GM19372 (cell line): ENCODE measurements around the gene RARS2.
"Not testable (repeated sequence)": the region's sequence is repeated elsewhere in the genome, so short reads cannot be mapped to it uniquely, and the experiment has no call there.

Experiments used
- ATAC-seq: cut with Tn5 transposase; IDR thresholded peaks from one replicate; pipeline ENCODE4 v1.9.1; 2021; ENCODE audit warnings: mild to moderate bottlenecking, low read depth, moderate library complexity; ENCODE audit not compliant: unreplicated experiment

The RARS2 gene, protein sequence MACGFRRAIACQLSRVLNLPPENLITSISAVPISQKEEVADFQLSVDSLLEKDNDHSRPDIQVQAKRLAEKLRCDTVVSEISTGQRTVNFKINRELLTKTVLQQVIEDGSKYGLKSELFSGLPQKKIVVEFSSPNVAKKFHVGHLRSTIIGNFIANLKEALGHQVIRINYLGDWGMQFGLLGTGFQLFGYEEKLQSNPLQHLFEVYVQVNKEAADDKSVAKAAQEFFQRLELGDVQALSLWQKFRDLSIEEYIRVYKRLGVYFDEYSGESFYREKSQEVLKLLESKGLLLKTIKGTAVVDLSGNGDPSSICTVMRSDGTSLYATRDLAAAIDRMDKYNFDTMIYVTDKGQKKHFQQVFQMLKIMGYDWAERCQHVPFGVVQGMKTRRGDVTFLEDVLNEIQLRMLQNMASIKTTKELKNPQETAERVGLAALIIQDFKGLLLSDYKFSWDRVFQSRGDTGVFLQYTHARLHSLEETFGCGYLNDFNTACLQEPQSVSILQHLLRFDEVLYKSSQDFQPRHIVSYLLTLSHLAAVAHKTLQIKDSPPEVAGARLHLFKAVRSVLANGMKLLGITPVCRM

DNA sequence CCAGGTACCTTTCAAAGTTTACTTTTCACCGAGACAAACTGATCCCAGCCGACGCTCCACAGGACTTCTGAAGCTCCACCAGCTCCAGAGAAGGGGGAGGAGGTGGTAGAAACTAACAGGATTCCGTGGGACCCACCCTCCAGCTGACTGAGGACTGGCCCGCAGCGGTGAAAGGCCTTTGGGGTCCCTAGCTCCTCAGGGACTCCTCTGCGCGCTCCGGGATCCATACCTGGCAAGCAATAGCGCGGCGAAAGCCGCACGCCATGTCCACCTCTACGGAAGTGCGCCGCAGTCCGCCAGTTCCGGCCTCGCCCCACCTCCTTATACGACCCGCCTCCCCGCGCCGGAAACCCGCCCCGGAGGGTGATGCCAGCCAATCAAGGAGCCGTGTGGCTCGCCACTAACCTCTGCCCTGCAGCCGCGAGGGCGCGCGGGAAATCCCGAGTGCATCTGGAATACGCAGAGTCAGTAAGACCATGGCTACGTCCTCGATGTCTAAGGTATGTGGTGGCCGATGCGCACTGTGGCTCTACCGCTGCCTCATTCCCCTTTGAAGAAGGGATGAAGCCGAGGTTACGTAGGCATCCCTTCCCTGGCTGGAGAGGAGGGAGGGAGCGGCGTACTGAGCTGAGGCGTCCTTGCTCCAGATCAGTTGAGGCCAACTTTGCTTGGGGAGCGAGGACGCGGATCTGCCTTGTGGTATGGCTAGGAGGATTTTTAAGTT, at the start of gene RARS2, which contains the start of gene ORC3:
Gene RARS2, minus strand, starts transcription at position 295 of the 724 bp plus-strand sequence. Its CDS starts 30 bp downstream, at position 265.
Gene ORC3, plus strand, starts transcription at position 443 of the 724 bp plus-strand sequence. Its CDS starts 34 bp downstream, at position 477.
- ATAC-seq: peak; percentile 100

GRCh38 chr6:87639373-87639772, 49.6 kb upstream of the RARS2 start:
- no peak for ATAC-seq

- ATAC-seq: no peak
Observed at GRCh38 chr6:87637106-87637505, 47.3 kb upstream of the RARS2 start.

- ATAC-seq: no peak
Observed at GRCh38 chr6:87636315-87636714, 46.5 kb upstream of the RARS2 start.

DNA sequence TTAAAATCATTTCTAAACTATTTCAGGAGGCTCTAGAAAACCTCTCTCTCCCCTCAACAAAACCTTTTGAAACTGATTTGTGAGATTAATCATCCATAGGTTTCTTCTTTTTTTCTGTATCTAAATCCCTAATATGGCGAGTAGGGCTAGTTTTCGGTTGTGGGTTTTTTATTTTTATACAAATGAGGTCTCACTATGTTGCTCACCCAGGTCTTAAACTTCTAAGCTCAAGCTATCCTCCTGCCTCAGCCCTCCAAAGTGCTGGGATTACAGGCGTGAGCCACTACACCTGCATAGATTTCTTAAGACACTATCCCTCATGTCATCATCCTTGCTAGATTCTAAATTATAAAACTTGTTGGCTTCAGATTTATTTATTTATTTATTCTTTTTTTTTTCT, 44.1 kb upstream of the RARS2 start:
- ATAC-seq: no peak

DNA sequence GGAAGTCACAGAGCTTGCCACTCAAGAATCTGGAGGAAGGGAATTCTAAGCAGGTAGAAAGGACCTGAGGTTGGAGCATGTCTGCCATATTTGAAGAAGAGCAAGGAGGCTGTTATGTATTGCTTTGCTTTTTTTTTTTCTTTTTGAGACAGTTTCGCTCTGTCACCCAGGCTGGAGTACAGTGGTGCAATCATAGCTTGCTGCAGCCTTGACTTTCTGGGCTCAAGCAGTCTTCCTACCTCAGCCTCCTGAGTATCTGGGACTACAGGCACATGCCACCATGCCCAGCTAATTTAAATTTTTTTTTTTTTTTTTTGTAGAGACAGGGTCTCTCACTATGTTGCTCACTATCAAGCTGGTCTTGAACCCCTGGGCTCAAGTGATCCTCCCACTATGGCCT, 41.0 kb upstream of the RARS2 start:
- no peak for ATAC-seq

DNA sequence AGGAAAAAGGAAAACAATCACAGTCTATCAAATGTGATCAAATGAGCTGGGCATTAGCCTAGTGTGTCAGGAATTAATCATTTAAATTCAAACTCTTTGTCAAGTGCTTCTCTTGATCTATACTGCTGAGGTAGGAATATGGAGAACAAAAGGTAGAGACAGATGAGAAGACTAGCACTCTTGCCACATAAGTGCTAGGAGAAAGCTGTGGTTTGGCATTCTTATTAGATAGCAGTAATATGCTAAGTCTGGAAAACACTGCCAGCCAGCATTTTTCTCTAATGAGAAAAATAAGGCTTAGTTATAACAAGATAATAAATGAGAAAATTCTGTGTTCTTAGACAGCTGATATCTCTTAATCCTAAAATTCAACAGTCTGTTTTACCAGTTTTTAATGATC, 39.1 kb upstream of the RARS2 start:
- no peak for ATAC-seq

DNA sequence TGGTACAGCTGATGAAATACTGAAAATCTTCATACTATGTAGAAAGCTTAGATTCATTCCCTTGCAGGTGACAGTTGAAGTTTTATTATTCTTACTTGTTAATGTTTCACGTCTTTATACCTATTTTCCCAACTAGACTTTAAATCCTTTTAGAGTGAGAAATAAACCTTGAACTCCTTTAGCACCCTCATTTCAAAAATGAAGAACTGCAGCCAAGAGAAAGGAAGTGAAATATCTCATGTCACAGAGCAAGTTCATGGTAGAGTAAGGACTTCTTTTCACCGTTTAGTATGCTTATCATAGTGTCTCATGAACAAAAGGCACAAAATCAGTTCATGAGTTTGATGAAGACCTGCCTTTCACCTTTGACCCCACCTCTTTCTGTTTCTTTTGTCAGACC, 38.6 kb upstream of the RARS2 start:
- ATAC-seq: no peak

- ATAC-seq: no peak
Observed at GRCh38 chr6:87623248-87623647, 33.5 kb upstream of the RARS2 start.

DNA sequence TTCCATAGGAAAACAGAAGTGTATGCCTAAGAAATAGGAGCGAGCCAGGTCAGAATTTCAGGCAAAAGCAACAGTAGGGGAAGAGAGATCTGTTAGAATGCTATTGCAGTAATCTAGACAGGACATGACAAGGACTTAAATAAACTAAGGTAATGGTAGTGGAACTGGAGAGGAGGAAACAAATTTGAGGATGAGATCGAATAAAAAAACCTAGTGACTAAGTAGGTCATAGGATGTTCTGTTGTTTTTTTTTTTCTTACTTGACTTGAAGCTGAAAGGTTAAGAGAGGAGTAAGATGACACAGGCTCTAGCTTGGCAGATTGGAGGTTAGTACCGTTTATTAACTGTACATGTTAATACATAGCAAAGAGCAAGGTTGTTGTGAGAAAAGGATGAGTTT, 28.7 kb upstream of the RARS2 start:
- ATAC-seq: no peak

- ATAC-seq: no peak
Observed at GRCh38 chr6:87617405-87617804, 27.6 kb upstream of the RARS2 start.

GRCh38 chr6:87613018-87613417, 23.2 kb upstream of the RARS2 start:
- ATAC-seq: not testable (repeated sequence)

- no peak for ATAC-seq
Observed at GRCh38 chr6:87608802-87609201, 19.0 kb upstream of the RARS2 start.

- no peak for ATAC-seq
Observed at GRCh38 chr6:87606199-87606598, 16.4 kb upstream of the RARS2 start.

GRCh38 chr6:87600576-87600975, 10.8 kb upstream of the RARS2 start:
- no peak for ATAC-seq

DNA sequence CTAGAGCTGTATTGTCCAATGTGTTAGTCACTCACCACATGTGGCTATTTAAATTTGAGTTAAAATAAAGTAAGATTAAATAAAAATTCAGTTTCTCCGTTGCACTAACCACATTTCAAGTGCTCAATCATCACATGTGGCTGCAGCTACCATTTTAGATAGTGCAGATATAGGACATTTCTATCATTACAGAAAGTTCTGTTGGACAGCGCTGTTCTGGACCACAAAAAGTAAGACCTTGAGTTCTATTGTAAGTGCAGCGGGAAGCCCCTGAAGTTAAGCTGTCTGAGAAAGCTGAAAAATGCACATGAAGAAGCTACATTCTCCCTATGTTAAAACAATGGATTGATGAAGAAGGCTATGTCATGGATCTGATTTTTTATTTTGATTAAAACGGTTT, 1.2 kb upstream of the RARS2 start:
- no peak for ATAC-seq

DNA sequence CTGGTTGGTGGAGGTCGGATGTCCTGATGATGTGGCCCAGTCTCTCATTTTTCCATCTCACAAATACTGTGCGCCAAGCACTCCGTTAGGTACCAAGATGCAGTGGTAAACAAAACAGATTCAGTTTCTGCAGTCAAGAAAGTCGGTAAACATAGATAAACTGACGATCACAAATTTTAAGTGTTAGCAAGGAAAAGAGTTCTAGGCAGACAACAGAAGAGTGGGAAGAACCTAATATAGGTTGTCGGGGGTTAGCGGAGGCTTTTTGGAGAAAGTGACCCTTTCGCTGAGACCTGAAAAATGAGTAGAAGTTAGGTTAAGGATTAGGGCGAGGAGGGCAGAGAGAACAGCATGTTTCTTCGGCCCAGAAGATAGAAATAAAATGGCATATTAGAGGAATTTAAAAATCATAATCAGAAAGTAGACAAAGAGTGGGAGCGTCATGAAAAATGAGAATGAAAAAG, 662 bp upstream of the RARS2 start:
- ATAC-seq: no peak

DNA sequence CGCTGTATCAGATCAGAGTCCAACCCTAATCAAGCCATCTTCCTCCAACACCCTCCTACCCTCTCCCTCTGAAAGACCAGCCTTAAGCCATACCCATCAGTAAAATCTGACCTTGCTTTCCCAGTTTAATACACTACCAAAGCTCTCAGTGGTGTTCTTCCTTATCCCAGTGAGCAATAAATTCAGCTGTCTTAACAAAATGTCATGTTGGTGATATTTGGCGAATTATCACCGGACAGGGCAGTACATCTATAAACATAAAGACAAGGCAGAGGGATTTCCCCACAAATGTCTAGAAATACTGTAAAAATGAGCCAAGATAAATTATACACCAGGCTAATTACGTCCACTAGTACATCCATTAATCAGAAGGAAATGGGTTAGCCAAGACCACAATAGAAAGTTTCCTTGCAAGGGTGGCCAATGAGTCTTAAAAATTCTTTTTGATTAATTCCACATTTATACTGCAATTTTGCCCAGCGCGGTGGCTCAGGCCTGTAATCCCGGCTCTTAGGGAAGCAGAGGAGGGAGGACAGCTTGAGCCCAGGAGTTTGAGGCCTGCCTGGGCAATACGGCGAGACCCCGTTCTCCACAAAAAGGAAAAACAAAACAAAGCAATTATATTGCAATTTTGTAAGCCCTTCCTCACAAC, 905 bp downstream of the RARS2 start:
- no peak for ATAC-seq

DNA sequence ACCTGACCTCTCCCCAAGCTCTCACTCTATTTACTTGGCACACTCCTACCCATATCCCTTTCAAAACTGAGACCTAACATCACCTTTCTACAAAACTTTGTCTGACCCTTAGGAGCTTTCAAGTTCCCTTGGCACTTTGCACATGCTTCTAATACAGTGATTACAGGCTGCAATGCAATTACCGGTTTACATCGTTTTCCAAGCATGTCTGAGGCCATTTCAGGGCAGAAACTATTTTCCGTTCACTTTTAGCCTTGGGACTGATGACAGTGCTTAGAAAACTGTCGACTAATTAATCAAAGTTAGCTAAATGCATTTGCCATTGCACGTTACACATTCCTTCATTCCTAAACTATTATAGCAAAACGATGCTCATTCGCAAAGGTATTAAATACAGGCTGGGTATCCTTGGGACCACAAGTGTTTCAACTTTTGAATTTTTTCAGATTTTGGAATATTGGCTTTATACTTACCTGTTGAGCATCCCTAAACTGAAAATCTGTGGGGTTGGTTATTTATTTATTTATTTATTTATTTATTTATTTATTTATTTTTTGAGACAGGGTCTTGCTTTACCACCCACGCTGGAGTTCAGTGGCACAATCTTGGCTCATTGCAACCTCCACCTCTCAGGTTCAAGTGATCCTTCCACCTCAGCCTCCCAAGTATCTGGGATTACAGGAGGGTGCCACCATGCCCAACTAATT, 3.3 kb downstream of the RARS2 start:
- no peak for ATAC-seq

DNA sequence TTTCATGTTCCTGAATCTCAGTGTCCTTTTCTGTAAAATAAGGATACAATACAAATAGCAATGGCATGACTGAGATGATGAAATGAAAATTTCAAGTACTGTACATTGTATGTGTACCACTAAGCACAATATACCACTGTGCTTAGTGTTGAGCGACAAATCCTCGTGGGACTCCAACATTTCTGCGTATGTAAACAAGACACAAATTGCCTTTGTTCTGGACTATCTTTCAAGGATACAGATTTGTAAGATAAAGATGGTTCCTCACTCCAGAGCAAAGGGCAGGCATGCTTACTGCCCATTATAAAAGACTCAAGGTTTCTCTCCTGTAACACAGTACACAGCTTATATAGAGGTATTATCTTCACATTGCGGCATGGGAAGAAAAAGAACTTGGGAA, 6.0 kb downstream of the RARS2 start:
- ATAC-seq: no peak
